ENCODE results near the gene JAZF1.

GRCh38 chr7:27863880-27864279, 316.7 kb downstream of the JAZF1 start:
- no peak for TF ChIP-seq EP300 (IDR thresholded peaks at IDR 0.05)
- TF ChIP-seq POLR2A (IDR thresholded peaks at IDR 0.05; ENCODE audit: low read depth), result no peak
- TF ChIP-seq CTCF (IDR thresholded peaks at IDR 0.05), result no peak
